Parathyroid adenoma (tissue), 2 donors: ENCODE measurements around the gene WDR13.
A peak's percentile ranks its signal among the peaks of the same experiment; 100 is the strongest.
"Not testable (repeated sequence)": the region's sequence is repeated elsewhere in the genome, so short reads cannot be mapped to it uniquely, and the experiment has no call there.

Experiments used
- H2AFZ ChIP-seq: fragments of 300-600 bp; sonication (generic); one replicate; pipeline ENCODE4 v1.7.0; 2017; ENCODE audit warnings: antibody characterized with exemption, mild to moderate bottlenecking
- H3K27ac ChIP-seq: fragments of 300-600 bp; sonication (generic); one replicate; pipeline ENCODE4 v1.7.0; 2017
- H3K27me3 ChIP-seq: fragments of 300-600 bp; sonication (generic); one replicate; pipeline ENCODE4 v1.7.0; 2017; ENCODE audit warnings: low read length; ENCODE audit not compliant: control insufficient read depth, insufficient read depth
- H3K36me3 ChIP-seq: fragments of 300-600 bp; sonication (generic); one replicate; pipeline ENCODE4 v1.7.0; 2017; ENCODE audit warnings: low read length; ENCODE audit not compliant: control insufficient read depth, insufficient read depth
- H3K4me1 ChIP-seq: fragments of 300-600 bp; sonication (generic); one replicate; pipeline ENCODE4 v1.7.0; 2017; ENCODE audit warnings: control low read depth
- H3K4me2 ChIP-seq: fragments of 300-600 bp; sonication (generic); one replicate; pipeline ENCODE4 v1.7.0; 2017; ENCODE audit warnings: low read length
- H3K4me3 ChIP-seq: fragments of 300-600 bp; sonication (generic); one replicate; pipeline ENCODE4 v1.7.0; 2017; ENCODE audit warnings: low read depth, low read length
- H3K79me2 ChIP-seq: fragments of 300-600 bp; sonication (generic); one replicate; pipeline ENCODE4 v1.7.0; 2017; ENCODE audit warnings: control low read depth
- H3K9ac ChIP-seq: fragments of 300-600 bp; sonication (generic); one replicate; pipeline ENCODE4 v1.7.0; 2017; ENCODE audit warnings: mild to moderate bottlenecking
- H3K9me3 ChIP-seq: fragments of 300-600 bp; sonication (generic); one replicate; pipeline ENCODE4 v1.7.0; 2017; ENCODE audit warnings: low read length; ENCODE audit not compliant: control insufficient read depth
- TF ChIP-seq, protein P1 (sequence below): fragments of 300-600 bp; sonication (generic); IDR thresholded peaks from one replicate; pipeline ENCODE4 v1.7.0; 2017; ENCODE audit warnings: antibody characterized with exemption, mild to moderate bottlenecking
- donor health status: primary hyperparathyroidism.

WDR13 gene

DNA sequence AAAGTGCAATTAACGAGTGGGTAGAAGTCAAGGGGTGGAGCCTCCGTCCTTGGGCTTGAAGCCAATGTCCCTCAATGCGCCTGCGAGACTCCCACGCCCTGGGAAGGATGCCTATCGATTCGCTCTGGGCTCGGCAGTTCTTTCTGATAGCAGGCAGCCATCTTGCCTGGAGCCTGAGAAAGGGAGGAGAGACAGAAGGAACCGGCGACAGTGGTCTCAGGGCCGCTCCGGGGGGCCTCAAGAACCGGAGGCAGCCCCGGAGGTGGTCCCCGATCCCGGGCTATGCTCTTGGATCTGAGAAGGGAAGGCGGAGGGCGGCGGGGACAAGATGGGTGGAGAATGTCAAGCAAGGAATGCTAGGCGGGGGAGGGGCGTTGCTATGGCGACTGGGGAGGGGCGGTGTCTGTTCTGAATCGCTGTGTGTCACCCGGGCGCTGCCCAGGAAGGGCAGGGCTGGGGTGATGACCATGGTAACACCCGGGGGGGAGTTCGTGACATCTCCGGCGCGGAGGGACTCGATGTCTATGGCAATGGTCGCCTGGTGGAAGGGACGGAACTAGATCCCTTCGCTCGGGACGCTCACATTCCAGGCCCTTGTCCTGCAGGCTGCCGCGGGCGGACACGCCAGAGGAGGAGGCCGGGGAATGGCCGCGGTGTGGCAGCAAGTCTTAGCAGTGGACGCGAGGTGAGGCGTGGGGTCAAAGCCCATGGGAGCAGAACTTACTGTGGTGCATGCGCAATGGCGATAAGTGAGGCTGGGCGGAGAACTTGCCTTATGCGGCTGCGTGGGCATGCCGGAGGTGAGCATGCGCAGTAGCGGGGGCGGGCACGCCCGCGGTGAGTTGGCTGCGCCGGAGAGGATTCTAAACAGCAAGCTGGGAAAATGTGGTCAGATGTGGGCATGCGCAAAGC lies at the start of gene WDR13:
Gene WDR13, plus strand, starts transcription at position 140 of the 912 bp plus-strand sequence. Its CDS starts 505 bp downstream, at position 645.
- Histone ChIP-seq H3K27me3 (no peaks in the 10 kb centered on the region), H3K27ac (peak within 1 kb of the TSS; percentile 99), H3K4me1 (no peaks in the 10 kb centered on the region), H3K79me2 (no peaks in the 10 kb centered on the region), H3K4me3 (peak within 1 kb of the TSS; percentile 98), H3K9me3 (no peaks in the 10 kb centered on the region), H3K36me3 (no peaks in the 10 kb centered on the region), H2AFZ (peak within 1 kb of the TSS; percentile 99), H3K4me2 (peak within 1 kb of the TSS; percentile 97), H3K9ac (peak within 1 kb of the TSS; percentile 53)
- TF ChIP-seq, protein P1, sequence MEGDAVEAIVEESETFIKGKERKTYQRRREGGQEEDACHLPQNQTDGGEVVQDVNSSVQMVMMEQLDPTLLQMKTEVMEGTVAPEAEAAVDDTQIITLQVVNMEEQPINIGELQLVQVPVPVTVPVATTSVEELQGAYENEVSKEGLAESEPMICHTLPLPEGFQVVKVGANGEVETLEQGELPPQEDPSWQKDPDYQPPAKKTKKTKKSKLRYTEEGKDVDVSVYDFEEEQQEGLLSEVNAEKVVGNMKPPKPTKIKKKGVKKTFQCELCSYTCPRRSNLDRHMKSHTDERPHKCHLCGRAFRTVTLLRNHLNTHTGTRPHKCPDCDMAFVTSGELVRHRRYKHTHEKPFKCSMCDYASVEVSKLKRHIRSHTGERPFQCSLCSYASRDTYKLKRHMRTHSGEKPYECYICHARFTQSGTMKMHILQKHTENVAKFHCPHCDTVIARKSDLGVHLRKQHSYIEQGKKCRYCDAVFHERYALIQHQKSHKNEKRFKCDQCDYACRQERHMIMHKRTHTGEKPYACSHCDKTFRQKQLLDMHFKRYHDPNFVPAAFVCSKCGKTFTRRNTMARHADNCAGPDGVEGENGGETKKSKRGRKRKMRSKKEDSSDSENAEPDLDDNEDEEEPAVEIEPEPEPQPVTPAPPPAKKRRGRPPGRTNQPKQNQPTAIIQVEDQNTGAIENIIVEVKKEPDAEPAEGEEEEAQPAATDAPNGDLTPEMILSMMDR: no peak

DNA sequence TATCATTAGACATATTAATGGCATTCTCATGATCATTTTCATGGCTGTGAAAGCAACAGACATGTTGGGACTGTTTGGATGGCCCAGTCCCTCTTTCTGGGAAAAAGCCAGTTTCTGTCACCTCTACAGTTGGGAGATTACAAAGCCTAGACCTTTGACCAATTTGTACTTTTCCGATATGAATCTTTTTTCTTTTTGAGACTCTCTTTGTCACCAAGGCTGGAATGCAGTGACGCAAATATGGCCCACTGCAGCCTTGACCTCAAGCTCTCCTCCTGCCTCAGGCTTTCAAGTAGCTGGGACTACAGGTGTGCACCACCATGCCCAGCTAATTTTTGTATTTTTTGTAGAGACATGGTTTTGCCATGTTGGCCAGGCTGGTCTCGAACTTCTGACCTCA lies 48.4 kb upstream of the WDR13 start:
- Histone ChIP-seq H2AFZ (no peak overlapping the region), H3K4me2 (no peak overlapping the region), H3K79me2 (no peaks in the 10 kb centered on the region), H3K9ac (no peak overlapping the region), H3K27me3 (no peaks in the 10 kb centered on the region), H3K4me3 (no peak overlapping the region), H3K27ac (no peak overlapping the region), H3K36me3 (no peaks in the 10 kb centered on the region), H3K4me1 (peaks cover 5% of the 10 kb centered on the region), H3K9me3 (no peaks in the 10 kb centered on the region)
- TF ChIP-seq, protein P1: no peak

DNA sequence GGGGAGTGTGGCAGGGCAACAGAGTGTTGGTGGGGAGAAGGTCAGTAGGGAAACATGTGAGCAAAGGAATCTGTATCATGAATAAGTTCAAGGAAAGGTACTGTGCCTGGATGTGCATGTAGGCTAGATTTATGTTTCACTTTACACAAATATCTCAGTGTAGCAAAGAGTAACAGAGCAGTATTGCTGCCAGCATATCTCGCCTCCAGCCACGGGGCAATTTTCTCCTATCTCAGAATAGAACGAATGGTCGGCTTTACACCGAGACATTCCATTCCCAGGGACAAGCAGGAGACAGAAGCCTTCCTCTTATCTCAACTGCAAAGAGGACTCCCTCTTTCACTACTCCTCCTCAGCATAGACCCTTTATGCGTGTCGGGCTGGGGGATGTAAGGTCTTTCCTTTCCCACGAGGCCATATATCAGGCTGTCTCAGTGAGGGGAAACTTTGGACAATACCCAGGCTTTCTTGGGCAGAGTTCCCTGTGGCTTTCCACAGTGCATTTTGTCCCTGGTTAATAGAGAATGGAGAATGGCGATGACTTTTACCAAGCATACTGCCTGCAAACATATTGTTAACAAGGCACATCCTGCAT lies 41.5 kb upstream of the WDR13 start:
- not testable (repeated sequence) for H3K79me2 ChIP-seq, H3K36me3 ChIP-seq, H3K9me3 ChIP-seq, H3K27me3 ChIP-seq, H3K4me2 ChIP-seq, H3K4me3 ChIP-seq, H2AFZ ChIP-seq, H3K9ac ChIP-seq, H3K4me1 ChIP-seq, H3K27ac ChIP-seq

DNA sequence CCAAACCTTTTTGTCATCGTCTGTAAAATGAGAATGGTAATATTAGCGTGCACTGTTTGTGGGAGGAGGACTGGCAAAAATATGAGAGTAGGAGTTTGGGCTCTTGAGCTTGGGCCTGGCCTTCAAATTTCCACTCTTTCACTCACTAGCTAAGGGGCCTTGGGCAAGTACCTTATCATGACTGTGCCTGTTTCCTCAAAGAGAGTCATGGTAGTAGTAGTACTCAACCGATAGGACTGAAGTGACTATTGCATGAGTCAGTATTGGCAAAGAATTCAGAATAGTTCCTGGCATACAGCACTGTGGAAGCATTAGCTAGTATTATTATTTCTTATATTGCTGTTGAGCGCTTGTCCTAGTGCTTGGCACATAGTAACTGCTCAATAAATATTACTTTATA lies 39.0 kb upstream of the WDR13 start:
- no peaks in the 10 kb centered on the region for H3K27me3 ChIP-seq
- TF ChIP-seq, protein P1: no peak
- H3K4me3 ChIP-seq: no peak overlapping the region
- H3K9me3 ChIP-seq: no peaks in the 10 kb centered on the region
- no peaks in the 10 kb centered on the region for H3K36me3 ChIP-seq
- no peaks in the 10 kb centered on the region for H3K4me1 ChIP-seq
- no peak overlapping the region for H3K27ac ChIP-seq
- H3K4me2 ChIP-seq: no peak overlapping the region
- H3K79me2 ChIP-seq: no peaks in the 10 kb centered on the region
- no peak overlapping the region for H3K9ac ChIP-seq
- H2AFZ ChIP-seq: no peak overlapping the region

DNA sequence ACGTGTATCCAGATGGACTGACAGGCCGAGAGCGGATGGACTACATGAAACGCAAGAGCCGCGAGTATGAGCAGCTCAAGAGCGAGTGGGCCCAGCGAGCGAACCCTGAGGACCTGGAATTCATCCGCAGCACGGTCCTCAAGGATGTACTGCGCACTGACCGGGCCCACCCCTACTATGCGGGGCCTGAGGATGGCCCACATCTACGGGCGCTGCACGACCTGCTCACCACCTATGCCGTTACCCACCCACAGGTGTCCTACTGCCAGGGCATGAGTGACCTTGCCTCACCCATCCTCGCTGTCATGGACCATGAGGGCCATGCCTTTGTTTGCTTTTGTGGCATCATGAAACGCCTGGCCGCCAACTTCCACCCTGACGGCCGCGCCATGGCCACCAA lies 37.7 kb upstream of the WDR13 start:
- Histone ChIP-seq H3K36me3 (no peaks in the 10 kb centered on the region), H3K9ac (no peak overlapping the region), H3K27ac (no peak overlapping the region), H3K4me3 (no peak overlapping the region), H2AFZ (no peak overlapping the region), H3K27me3 (no peaks in the 10 kb centered on the region), H3K79me2 (no peaks in the 10 kb centered on the region), H3K4me2 (no peak overlapping the region), H3K9me3 (no peaks in the 10 kb centered on the region), H3K4me1 (no peaks in the 10 kb centered on the region)
- TF ChIP-seq, protein P1: no peak
